ENCODE data around the gene SEC61B.

DNA sequence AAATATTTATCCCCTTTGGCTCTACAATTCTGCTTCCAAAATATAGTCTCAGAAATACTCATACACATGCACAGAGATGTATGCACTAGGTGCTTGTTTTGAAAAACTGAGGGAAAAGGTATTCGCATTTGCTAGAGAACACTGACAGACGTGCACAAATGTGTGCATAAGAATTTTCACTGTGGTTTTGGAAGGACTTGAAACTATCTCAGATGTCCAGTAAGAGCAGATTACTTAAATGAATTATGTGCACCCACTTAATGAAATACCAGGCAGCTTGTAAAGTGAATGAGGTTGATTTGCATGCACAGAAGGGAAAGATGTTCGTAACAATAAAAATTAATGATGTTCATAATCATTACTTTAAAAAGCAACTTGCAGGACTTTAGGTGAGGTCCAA lies 48.4 kb downstream of the SEC61B start:
- TF ChIP-seq, protein P1, sequence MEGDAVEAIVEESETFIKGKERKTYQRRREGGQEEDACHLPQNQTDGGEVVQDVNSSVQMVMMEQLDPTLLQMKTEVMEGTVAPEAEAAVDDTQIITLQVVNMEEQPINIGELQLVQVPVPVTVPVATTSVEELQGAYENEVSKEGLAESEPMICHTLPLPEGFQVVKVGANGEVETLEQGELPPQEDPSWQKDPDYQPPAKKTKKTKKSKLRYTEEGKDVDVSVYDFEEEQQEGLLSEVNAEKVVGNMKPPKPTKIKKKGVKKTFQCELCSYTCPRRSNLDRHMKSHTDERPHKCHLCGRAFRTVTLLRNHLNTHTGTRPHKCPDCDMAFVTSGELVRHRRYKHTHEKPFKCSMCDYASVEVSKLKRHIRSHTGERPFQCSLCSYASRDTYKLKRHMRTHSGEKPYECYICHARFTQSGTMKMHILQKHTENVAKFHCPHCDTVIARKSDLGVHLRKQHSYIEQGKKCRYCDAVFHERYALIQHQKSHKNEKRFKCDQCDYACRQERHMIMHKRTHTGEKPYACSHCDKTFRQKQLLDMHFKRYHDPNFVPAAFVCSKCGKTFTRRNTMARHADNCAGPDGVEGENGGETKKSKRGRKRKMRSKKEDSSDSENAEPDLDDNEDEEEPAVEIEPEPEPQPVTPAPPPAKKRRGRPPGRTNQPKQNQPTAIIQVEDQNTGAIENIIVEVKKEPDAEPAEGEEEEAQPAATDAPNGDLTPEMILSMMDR (IDR thresholded peaks at IDR 0.05) = no peak
- TF ChIP-seq POLR2A (IDR thresholded peaks at IDR 0.05) = no peak

Measured in adrenal gland (tissue), 5 donors.